ENCODE data around the gene EIF2S2. TPM values are rescaled to one million over a fixed set of nuclear protein-coding genes. Genes with fewer than 3 reads are reported as not detected.
"Not testable (repeated sequence)": the region's sequence is repeated elsewhere in the genome, so short reads cannot be mapped to it uniquely, and the experiment has no call there.

The EIF2S2 gene
- total RNA-seq, 1 experiment from 2014 or later: 124 TPM

DNA sequence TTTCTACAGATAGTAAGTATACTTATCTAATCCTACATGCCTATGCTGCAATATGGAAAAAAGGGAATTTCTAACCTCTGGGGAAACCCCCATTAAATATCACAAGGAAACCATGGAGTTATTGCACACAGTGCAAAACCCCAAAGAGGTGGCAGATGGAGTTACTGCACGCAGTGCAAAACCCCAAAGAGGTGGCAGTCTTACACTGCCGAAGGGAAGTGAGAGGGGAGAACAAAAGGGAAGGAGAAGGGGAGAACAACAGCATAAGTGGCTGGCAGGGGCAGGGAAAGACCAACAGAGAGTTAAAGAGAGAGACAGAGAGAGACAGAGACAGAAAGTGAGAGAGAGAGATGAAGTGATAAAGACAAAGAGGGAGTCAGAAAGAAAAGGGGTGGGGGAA, 43.8 kb upstream of the EIF2S2 start (continued):
- TF ChIP-seq, protein P1, sequence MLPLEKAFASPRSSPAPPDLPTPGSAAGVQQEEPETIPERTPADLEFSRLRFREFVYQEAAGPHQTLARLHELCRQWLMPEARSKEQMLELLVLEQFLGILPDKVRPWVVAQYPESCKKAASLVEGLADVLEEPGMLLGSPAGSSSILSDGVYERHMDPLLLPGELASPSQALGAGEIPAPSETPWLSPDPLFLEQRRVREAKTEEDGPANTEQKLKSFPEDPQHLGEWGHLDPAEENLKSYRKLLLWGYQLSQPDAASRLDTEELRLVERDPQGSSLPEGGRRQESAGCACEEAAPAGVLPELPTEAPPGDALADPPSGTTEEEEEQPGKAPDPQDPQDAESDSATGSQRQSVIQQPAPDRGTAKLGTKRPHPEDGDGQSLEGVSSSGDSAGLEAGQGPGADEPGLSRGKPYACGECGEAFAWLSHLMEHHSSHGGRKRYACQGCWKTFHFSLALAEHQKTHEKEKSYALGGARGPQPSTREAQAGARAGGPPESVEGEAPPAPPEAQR (CRISPR knock-in tag; IDR thresholded peaks at IDR 0.05): no peak
- TF ChIP-seq NR2C2 (CRISPR knock-in tag; IDR thresholded peaks at IDR 0.05) (no peak), FOXP1 (CRISPR knock-in tag; IDR thresholded peaks at IDR 0.05; ENCODE audit: borderline replicate concordance) (no peak), RELA (CRISPR knock-in tag; IDR thresholded peaks at IDR 0.05; ENCODE audit: borderline replicate concordance) (no peak), ZNF317 (CRISPR knock-in tag; IDR thresholded peaks at IDR 0.05; ENCODE audit: borderline replicate concordance, low read depth) (no peak), MXD4 (CRISPR knock-in tag; IDR thresholded peaks at IDR 0.05; ENCODE audit: borderline replicate concordance) (no peak), ZBTB21 (CRISPR knock-in tag; IDR thresholded peaks at IDR 0.05; ENCODE audit: borderline replicate concordance) (no peak), SMAD4 (CRISPR knock-in tag; IDR thresholded peaks at IDR 0.05) (no peak), OVOL2 (CRISPR knock-in tag; IDR thresholded peaks at IDR 0.05; ENCODE audit: borderline replicate concordance) (no peak), ZNF671 (CRISPR knock-in tag; IDR thresholded peaks at IDR 0.05) (no peak), ZNF219 (CRISPR knock-in tag; IDR thresholded peaks at IDR 0.05; ENCODE audit: borderline replicate concordance) (no peak), SMAD3 (CRISPR knock-in tag; IDR thresholded peaks at IDR 0.05; ENCODE audit: borderline replicate concordance) (no peak)
- TF ChIP-seq, protein P2, sequence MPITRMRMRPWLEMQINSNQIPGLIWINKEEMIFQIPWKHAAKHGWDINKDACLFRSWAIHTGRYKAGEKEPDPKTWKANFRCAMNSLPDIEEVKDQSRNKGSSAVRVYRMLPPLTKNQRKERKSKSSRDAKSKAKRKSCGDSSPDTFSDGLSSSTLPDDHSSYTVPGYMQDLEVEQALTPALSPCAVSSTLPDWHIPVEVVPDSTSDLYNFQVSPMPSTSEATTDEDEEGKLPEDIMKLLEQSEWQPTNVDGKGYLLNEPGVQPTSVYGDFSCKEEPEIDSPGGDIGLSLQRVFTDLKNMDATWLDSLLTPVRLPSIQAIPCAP (CRISPR knock-in tag; IDR thresholded peaks at IDR 0.05): no peak
- TF ChIP-seq, protein P3, sequence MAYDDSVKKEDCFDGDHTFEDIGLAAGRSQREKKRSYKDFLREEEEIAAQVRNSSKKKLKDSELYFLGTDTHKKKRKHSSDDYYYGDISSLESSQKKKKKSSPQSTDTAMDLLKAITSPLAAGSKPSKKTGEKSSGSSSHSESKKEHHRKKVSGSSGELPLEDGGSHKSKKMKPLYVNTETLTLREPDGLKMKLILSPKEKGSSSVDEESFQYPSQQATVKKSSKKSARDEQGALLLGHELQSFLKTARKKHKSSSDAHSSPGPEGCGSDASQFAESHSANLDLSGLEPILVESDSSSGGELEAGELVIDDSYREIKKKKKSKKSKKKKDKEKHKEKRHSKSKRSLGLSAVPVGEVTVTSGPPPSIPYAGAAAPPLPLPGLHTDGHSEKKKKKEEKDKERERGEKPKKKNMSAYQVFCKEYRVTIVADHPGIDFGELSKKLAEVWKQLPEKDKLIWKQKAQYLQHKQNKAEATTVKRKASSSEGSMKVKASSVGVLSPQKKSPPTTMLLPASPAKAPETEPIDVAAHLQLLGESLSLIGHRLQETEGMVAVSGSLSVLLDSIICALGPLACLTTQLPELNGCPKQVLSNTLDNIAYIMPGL (CRISPR knock-in tag; IDR thresholded peaks at IDR 0.05): no peak
- TF ChIP-seq, protein P4, sequence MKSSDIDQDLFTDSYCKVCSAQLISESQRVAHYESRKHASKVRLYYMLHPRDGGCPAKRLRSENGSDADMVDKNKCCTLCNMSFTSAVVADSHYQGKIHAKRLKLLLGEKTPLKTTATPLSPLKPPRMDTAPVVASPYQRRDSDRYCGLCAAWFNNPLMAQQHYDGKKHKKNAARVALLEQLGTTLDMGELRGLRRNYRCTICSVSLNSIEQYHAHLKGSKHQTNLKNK (CRISPR knock-in tag; IDR thresholded peaks at IDR 0.05): no peak

DNA sequence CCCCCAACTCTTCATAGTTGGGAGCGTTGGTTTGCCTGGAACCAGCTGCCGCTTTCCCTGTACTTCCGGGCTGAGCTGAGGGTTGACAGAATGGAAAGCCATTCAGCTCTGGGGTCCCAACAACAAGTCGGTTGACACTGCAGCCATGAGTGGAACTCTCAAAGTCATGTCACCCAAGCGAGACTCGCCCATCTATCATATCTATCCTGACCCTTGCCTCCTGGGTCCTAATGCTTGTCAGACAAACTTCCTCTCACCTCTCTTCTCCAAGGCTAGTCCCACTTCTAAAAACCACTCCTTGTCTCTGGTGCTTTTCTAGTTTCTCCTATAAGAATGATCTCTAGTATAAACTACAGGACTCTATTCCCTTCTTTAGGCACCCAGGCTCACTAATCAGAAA, 41.1 kb upstream of the EIF2S2 start:
- H3K27ac Mint-ChIP-seq; ATAC-seq; CTCF ChIA-PET; DNase-seq (ENCODE audit: low spot score); POLR2A ChIA-PET: not testable (repeated sequence)
- Mint-ChIP-seq H3K4me1 (peaks cover 39% of the 10 kb centered on the region), H3K36me3 (peaks cover 13% of the 10 kb centered on the region), H3K27me3 (ENCODE audit: low read depth) (peaks cover 58% of the 10 kb centered on the region), H3K4me3 (peak overlapping the region; percentile 48; the same call in 1 of the 2 replicates), H3K9me3 (peaks cover 26% of the 10 kb centered on the region)

DNA sequence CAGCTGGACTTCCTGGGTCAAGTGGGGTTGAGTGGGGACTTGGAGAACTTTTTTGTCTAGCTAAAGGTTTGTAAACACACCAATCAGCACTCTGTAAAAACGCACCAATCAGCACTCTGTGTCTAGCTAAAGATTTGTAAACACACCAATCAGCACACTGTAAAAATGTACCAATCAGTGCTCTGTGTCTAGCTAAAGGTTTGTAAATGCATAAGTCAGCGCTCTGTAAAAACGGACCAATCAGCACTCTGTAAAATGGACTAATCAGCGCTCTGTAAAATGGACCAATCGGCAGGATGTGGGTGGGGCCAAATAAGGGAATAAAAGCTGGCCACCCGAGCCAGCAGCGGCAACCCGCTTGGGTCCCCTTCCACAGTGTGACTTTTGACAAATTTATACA, 40.0 kb upstream of the EIF2S2 start:
- H3K4me3 Mint-ChIP-seq; POLR2A ChIA-PET; H3K27ac Mint-ChIP-seq; DNase-seq (ENCODE audit: low spot score); ATAC-seq: not testable (repeated sequence)
- H3K4me1 Mint-ChIP-seq: peaks cover 39% of the 10 kb centered on the region
- peaks cover 13% of the 10 kb centered on the region for H3K36me3 Mint-ChIP-seq
- H3K27me3 Mint-ChIP-seq (ENCODE audit: low read depth): peaks cover 47% of the 10 kb centered on the region
- CTCF ChIA-PET: interaction anchor here (0.5 kb wide), 1 partner anchor 44 kb away, joined by 3 read pairs; no protein-coding TSS in a partner anchor
- H3K9me3 Mint-ChIP-seq: peaks cover 18% of the 10 kb centered on the region

DNA sequence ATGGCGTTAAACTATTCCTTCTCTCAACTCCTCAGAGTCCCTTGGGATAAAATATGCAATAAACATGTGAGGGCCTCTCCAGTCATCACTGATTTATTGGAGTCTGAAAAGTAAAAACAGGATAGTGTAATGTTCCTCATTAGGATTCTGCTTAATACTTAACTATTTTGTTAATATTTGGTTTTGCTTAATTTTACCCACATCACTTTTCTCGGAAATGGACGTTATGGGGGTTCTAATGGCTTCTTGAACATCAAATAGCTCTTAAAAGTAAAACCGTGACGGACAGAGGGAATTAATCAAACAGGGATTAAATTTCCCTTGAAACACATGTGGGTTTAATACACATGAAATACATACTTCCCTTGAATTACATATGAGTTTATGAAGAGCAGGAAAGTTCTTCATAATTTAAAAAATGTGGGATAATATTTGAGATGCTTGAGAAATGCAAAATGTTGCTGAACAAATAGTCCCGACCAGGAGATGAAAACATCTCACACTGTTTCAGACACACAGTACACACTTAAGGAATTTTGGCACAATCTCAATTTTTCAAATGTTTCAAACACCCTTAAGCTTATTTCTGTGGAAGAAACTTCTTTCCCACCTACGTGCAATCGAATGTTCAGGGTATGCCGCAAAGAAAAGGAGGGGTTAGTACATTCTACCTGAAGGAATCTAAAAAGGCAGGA, 38.4 kb upstream of the EIF2S2 start:
- H3K4me1 Mint-ChIP-seq: peaks cover 30% of the 10 kb centered on the region
- DNase-seq (ENCODE audit: low spot score): no peak
- ChIA-PET POLR2A (no interaction called here), CTCF (interaction anchor here (0.7 kb wide), 1 partner anchor 81 kb away, joined by 4 read pairs; no protein-coding TSS in a partner anchor)
- no peak for ATAC-seq
- peaks cover 31% of the 10 kb centered on the region for H3K27me3 Mint-ChIP-seq (ENCODE audit: low read depth)
- H3K36me3 Mint-ChIP-seq: peaks cover 13% of the 10 kb centered on the region
- no peak overlapping the region for H3K4me3 Mint-ChIP-seq
- no peak overlapping the region for H3K27ac Mint-ChIP-seq
- peaks cover 15% of the 10 kb centered on the region for H3K9me3 Mint-ChIP-seq
- TF ChIP-seq, protein P5, sequence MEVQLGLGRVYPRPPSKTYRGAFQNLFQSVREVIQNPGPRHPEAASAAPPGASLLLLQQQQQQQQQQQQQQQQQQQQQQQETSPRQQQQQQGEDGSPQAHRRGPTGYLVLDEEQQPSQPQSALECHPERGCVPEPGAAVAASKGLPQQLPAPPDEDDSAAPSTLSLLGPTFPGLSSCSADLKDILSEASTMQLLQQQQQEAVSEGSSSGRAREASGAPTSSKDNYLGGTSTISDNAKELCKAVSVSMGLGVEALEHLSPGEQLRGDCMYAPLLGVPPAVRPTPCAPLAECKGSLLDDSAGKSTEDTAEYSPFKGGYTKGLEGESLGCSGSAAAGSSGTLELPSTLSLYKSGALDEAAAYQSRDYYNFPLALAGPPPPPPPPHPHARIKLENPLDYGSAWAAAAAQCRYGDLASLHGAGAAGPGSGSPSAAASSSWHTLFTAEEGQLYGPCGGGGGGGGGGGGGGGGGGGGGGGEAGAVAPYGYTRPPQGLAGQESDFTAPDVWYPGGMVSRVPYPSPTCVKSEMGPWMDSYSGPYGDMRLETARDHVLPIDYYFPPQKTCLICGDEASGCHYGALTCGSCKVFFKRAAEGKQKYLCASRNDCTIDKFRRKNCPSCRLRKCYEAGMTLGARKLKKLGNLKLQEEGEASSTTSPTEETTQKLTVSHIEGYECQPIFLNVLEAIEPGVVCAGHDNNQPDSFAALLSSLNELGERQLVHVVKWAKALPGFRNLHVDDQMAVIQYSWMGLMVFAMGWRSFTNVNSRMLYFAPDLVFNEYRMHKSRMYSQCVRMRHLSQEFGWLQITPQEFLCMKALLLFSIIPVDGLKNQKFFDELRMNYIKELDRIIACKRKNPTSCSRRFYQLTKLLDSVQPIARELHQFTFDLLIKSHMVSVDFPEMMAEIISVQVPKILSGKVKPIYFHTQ (CRISPR knock-in tag; IDR thresholded peaks at IDR 0.05): no peak
- TF ChIP-seq EMX1 (CRISPR knock-in tag; IDR thresholded peaks at IDR 0.05) (no peak), SOX15 (CRISPR knock-in tag; IDR thresholded peaks at IDR 0.05) (no peak)
- TF ChIP-seq, protein P6, sequence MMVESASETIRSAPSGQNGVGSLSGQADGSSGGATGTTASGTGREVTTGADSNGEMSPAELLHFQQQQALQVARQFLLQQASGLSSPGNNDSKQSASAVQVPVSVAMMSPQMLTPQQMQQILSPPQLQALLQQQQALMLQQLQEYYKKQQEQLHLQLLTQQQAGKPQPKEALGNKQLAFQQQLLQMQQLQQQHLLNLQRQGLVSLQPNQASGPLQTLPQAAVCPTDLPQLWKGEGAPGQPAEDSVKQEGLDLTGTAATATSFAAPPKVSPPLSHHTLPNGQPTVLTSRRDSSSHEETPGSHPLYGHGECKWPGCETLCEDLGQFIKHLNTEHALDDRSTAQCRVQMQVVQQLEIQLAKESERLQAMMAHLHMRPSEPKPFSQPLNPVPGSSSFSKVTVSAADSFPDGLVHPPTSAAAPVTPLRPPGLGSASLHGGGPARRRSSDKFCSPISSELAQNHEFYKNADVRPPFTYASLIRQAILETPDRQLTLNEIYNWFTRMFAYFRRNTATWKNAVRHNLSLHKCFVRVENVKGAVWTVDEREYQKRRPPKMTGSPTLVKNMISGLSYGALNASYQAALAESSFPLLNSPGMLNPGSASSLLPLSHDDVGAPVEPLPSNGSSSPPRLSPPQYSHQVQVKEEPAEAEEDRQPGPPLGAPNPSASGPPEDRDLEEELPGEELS (CRISPR knock-in tag; IDR thresholded peaks at IDR 0.05): no peak
- TF ChIP-seq, protein P7, sequence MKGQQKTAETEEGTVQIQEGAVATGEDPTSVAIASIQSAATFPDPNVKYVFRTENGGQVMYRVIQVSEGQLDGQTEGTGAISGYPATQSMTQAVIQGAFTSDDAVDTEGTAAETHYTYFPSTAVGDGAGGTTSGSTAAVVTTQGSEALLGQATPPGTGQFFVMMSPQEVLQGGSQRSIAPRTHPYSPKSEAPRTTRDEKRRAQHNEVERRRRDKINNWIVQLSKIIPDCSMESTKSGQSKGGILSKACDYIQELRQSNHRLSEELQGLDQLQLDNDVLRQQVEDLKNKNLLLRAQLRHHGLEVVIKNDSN (CRISPR knock-in tag; IDR thresholded peaks at IDR 0.05): no peak

Measured in WTC11 (cell line).